SW480 (cell line): ENCODE data around the gene MTHFD1L.
"Not testable (repeated sequence)": the region's sequence is repeated elsewhere in the genome, so short reads cannot be mapped to it uniquely, and the experiment has no call there.

ENCODE experiments used
- DNase-seq: peaks from one replicate; pipeline ENCODE4 v3.0.0-alpha.2; 2016; ENCODE audit warnings: low spot score

The MTHFD1L gene

DNA sequence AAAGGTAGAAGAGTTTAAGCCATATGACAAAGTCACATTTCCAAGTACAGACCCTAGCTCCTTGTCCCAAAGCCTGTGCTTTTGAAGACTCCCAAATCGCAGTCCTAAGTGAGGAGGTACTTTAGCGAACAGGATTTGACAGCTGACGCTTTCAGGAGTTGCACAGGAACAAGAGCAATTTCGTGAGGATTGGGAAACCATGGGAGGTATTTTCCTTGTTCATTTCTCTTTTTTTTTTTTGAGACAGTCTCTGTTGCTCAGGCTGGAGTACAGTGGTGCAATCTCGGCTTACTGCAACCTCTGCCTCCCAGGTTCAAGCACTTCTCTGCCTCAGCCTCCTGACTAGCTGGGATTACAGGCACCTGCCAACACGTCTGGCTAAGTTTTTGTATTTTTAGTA lies 150.6 kb downstream of the MTHFD1L start:
- no peak for DNase-seq

DNA sequence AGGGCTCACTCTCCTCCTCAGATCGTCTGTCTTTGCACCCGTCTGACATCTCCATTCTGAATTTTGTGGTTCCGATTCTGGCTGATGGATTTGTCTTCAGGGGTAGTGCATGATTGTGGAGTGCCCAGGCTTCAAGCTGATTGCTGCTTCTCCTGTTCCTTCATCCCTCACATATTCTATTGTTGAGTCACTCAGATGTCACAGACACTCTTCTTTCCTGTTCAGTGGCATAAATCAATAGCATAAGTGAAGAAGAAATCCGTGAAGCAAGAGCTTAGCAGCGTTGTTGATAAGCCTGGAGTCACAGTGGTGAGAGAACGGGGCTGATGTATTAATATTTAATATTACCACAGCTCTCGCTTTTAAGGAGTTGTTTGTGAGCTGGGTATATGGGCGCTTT lies 152.5 kb downstream of the MTHFD1L start:
- DNase-seq: no peak

DNA sequence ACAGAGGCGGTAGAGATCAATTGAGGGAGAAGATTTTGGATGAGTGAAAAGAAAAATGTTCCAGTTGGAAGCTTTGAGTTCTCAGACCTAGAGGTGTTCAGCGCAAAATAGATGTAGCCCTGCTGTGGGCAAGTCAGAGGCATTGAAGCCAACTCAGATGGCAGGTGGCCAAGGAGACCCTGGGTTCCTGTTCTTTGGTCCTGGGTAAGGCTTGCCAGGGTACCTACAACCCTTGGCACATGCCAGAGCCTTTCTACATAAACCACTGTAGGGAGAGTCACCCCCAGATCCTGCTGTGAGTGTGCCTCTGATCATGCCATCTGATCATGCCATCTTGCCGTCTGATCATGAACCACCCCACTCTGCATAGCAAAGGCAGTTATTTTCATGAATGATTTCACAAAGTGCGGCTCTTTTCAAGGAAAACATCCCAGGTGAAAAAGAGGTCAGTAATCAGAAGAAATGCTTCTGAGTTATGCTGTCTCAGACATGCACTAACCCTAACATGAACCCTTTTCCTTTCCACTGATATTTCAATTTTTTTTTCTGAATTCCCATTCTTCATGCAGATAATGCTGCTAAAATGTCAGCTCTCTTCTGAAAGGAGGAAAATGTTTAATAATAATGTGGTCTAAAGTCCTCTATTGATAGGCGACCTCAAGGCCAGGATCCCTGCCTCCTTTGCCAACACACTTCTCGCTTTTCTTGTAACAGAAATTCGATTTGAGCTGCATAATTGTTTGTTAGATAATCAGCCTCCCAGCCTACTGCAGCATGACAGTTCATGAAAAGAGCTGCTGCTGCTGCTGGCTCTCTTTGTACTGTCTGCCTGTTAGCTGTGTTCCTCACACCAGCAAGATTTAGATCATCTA lies 153.6 kb downstream of the MTHFD1L start:
- no peak for DNase-seq

DNA sequence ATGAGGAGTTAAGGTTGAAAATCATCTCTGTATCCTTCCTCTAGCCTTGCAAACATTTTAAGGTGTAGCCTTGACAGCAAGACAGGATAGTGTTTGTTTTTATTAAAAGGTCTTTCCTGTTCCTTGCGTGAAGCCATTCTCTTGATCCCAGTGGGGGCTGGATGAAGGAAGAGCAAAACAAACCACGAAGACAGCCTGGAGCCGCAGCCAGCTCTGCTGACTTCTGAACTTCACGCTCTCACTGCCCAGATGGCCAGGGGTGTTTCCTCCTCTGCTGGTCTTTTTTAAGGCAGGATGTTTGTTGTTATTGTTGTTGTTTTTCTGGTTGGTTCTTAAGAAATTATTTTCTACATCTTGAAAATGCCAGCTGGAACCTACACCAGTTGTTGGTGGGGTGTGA lies 156.4 kb downstream of the MTHFD1L start:
- no peak for DNase-seq

DNA sequence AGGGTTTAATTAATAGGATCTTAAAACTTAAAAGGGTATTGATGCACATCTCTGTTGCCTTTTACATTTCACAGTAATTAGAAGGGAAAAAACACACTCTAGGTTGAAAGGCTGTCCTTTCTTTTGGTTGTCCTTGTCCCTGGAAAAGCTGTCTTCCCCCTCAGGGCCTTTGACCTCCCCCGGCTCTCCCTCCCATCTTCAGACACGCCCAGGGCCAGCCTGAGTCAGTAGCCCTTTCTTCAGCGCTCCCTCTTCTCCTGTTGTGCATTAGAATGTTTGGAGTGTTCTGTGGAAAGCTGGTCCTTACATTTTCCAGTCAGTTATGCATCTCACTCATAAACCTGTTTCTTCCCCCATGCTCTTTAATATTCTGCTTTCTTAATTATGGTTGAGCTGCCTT lies 157.0 kb downstream of the MTHFD1L start:
- DNase-seq: no peak

DNA sequence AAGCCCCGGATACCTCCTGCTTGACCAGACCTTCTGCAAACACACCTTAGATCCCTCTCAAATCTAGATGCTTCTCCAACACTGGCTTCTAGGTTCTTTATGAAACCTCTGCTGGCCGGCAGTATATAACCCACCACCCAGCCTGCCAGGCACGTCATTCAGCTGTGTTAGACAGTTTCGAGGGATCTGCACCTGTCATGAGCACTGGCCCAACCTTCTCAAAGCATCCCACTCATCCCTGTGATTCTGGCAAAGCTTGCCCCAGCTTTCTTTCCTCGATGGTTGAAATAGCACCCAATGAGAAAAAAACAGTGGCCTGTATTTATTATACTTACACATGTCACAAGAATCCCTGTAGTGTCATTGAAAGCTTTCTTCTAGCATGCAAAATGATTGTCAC lies 157.8 kb downstream of the MTHFD1L start:
- DNase-seq: no peak

DNA sequence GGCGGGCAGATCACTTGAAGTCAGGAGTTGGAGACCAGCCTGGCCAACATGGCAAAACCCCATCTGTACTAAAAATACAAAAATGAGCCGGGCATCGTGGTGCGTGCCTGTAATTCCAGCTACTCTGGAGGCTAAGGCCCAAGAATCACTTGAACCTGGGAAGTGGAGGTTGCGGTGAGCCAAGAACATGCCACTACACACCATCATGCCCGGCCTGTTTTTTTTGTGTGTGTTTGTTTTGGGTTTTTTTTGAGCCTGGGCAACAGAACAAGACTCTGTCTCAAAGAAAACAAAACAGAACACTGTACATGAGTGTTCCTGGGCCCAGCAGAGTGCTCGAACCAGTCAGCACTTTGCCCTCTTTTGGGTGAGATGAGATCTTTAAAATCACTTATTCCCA lies 159.1 kb downstream of the MTHFD1L start:
- no peak for DNase-seq

DNA sequence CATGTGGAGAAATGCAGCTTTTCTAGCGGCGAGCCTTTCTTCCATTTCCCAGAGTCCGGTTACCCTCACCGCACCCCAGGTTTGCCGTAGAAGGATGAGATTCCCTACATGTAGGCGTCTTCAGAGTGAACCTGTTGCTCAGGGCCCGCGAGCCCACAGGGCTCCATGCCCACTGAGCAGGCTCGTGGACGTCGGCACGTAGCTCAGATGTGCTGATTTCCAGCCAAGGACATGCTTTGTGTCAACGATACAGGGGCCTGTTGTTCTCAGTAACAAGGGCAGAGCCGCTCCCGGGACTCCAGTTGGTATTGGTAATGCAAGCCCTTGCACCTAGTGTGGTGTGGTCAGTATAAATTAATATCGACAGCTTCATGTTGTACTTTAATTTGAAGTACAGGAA lies 159.6 kb downstream of the MTHFD1L start:
- no peak for DNase-seq

DNA sequence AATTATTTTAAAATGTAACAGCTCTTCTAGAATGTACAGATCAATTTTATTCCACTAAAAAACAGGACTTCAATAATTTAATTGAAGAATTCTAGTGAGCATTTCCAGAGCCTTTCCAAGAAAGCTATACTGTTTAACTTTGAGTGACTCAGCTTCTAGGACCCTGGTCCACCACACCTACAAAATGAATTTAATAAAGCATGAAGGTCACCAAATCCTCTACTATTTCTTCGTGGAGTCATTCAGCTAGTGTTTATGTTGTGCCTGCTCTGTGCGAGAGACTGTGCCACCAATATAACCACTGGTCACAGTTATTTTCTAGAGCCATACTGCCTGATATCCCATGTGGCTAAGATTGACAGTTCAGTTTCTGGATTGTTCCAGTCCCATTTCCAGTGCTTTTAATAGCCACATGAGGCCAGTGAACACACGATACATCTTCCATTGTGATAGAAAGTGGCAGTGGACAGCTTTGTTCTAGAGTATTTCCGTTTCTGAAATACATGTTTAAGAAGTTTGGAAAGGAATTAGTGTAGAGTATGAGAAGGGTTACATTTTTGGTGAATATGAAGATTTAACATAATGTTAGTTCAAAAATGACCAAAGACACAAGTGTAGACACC lies 160.7 kb downstream of the MTHFD1L start:
- no peak for DNase-seq

DNA sequence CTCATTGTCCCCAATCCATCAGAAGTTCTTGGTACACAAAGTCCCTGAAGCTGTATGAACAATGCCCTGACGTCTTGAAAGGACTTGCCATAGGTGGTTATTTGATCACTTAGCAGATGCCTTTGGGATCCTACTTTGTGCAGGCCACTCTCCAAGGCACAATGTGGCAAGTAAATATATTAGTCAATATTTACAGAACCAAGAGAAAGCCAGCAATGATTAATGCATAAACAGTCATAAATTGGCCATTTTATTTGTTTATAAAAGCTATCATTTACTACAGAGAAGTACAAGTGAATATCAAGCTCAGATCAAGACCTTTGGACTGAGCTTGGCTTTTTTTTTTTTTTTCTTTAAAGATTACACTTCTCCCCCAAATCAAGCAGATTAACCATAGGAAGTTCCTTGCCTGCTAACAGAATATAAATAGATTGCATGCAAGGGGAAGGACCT lies 161.8 kb downstream of the MTHFD1L start:
- DNase-seq: no peak

DNA sequence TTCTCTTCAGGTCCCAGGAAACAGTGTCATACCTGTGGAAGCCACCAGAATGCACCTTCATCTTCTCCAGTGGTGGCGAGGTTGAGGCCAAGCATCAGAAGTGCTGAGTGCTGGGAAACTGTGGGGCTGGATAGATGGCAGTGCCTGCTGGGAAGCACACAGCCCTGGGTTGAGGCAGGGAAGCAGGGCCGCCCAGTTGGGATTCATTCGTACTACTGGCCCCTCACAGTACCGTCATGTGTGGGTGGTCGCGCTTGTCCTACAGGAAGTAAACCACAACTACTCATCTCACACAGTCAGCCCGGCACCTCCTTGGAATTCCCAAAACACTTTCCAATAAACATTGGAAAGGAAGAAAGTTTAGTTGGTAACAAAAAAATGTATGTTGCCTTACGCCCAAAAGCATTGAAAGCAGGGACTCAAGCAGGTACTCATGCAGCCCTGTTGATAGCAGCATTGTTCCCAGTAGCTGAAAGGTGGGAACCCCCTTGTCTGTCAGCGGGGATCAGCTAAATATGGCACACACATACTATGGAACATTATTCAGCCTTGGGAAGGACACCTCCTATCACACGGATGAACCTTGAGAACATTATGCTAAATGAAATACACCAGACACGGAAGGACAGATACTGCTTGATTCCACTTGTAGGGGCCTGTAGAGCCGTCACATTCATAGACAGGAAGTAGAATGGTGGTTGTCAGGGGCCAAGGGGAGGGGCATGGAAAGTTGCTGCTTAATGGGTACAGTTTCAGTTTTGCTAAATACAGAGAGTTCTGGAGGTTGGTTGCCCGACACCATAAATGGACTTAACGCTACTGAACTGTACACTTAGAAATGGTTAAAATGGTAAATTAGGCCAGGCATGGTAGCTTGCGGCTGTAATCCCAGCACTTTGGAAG lies 162.7 kb downstream of the MTHFD1L start:
- DNase-seq: no peak

DNA sequence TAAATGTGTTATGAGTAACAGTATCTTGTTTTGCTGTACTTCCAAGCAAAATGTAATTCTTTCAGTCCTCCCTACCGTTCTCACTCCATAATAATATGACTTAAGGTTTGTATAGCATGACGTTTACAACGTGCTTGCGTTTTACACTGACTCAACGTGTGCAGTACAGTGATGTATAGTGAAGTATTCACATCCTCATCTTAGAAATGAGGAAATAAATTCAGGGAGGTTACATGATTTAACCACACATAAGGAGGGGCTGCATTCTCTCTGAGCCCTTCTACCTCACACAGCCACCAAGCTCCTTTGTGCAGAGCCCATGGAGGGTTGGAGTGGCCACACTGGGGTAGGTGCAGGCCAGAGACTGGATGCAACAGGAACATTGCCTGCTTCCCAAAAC lies 164.5 kb downstream of the MTHFD1L start:
- no peak for DNase-seq

DNA sequence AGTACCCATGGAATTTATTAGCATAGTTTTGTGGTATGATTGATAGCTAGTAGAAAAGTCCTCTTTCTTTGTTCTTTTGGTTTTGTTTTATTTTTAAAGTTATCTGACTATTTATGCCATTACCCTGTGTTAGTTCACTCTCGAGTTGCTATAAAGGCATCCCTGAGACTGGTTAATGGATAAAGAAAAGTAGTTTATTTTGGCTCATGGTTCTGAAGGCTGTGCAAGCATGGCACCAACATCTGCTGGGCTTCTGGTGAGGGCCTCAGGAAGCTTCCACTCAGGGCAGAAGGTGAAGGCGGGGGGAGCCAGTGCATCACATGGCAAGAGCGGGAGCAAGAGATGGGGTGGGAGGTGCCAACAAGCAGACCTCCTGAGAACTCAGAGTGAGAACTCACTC lies 166.5 kb downstream of the MTHFD1L start:
- no peak for DNase-seq

DNA sequence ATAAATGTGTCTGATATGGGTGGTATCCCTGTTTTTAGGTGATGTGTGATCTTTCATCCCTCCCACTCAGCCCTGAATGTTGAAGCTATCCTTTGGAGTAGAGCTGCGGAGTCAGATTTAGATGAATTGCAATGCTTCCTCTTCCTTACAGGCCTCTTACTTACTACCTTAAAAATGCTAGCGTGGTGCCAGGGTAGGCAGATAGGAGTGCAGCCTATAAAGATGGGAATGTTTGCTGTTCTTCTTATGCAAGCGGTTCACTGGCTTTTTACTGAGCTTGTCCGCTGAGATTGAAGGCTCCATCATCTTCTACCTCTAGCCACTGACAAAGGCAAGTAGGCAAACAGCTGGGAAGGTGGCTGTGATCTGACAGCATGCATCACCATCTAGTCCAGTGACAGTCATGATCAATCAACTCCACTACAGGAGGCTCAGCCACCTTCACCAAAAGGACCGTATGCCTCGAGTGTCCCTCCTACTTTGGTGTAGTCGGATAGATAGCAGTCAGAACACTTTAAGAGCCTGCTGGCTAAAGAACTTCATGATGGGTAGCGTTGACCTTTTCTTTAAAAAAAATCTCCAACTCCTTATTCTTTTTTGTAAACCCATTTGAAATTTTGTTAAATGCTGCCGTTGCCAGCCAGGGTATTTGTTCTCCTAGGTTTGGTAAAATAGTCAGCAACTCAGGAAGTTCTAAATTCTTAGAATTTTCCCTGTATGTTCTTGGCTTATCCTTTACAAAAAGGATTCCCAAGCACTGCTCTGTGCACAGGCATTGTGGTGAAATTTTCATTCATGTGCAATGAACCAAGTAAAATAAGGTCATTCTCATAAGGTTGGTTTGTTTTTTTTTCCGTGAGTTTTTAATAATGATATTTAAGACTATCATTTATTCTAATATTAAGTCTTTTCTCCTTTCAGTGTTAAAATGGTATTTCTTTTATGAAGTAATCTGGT lies 169.6 kb downstream of the MTHFD1L start:
- no peak for DNase-seq

DNA sequence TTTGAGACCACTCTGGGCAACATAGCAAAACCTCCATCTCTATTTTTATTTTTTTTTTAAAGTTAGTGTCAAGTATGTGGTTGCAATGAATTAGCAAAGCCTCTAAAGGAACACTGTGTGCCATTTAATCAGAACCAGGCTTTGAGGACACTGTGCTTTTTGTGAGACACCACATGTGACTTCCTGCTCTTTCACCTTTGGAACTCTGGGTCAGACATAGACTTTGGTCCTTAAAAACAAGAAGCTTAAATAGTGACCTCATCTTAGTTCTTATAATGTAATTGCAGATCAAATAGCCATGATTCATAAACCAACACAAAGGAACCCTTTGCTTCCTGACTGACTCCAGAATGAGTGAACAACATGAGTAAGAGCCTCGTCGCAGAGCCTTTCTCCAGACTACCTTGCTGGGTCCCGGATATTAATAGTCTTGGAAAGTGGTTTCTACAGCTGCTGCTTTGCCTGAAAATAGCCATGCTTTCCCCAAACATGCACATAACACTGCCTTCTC lies 170.8 kb downstream of the MTHFD1L start:
- DNase-seq: peak; percentile 90

DNA sequence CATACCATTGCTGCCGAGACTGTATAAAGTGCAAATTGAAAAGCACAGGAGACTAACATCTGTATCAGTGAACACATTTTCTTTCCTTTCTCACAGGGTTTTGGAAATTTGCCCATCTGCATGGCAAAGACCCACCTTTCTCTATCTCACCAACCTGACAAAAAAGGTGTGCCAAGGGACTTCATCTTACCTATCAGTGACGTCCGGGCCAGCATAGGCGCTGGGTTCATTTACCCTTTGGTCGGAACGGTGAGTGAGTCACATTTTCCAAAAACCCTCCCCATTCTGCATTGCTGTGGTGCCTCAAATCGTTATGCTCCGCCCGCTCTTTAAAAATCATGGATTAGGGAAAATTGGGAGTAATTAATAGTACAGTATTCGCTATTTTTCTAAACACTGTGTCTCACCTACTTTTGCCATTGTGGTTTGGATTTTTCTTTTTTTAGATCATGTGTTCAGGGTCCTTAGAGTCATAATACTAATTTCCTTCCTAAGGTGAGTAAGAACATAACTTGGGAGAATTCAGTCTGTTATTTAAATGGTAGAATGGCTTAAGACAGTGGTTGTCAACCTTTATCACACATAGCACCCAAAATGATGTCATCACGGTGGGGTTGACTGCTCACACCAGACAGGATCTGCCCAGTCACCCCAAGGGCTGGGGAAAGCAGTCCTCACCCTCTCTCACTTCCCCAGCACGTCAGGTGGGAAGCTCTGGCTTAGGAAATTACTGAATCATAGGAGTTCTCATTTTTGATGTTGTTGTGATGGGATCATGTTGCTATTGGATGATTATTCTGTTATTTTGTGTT lies 171.6 kb downstream of the MTHFD1L start:
- DNase-seq: peak; percentile 23

DNA sequence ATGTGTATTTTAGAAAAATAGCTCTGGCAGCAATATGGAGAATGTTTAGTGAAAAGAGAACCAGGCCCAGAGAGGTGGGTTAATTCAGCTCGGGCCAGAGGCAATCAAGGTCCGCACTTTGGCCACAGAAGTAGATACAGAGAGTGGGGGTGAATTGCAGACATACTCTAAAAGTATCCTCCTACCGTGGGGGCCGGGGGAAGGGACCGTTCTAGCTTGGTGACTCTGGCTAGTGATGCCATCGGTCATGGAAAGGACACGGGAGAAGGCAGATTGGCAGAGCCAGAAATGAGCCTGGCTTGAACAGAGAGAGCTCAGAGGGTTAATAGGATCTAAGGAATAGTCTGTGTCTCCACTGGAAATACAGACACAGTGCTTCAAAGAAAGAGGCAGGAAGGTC lies 173.1 kb downstream of the MTHFD1L start:
- DNase-seq: no peak

DNA sequence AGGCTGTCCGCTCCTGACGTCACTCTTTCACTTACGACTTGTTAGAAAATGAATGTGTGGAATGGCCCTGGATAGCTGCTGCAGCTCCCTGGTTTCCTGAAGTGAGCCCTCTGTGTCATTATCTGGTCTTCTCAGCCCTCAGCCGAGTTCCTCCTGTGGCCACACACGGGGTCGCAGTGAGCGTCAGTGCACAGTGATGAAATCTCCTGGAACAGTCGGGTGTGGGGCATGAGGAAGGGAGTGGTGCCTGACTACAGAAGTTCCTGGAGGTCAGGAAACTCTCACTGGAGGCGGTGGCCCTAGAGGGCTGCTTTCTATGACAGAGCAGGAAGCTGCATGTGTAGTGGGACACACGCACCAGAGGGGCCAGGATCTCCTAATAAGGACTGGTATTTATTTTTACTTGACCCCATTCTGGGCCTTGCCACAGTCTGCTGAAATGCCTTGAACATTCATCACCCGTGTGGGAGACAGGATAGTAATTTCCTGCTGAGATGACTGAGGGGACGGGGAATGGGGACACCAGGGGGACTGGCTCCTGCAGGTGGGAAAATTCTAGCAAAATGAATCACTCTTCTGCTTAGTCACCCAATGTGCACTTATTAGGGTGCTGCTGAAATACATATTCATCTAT lies 175.5 kb downstream of the MTHFD1L start:
- DNase-seq: peak; percentile 87

DNA sequence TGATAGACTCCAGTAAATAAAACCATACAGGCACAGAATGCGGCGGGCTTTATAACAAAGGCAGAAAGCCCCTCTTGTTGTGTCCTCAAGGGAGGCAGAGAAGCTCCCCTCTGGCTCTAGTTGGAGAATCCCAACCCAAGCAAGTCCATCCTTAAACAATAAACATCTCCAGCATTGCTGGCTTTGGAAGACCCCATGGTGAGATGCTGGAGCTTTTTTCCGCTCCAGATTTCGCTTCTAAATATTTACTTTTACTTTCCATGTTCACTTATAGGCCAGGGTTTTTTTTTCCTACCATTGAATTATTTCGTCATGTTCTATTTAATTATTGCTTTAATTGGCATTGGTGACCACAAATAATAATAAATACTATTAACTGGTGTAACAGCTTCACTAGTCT lies 176.2 kb downstream of the MTHFD1L start:
- DNase-seq: no peak

DNA sequence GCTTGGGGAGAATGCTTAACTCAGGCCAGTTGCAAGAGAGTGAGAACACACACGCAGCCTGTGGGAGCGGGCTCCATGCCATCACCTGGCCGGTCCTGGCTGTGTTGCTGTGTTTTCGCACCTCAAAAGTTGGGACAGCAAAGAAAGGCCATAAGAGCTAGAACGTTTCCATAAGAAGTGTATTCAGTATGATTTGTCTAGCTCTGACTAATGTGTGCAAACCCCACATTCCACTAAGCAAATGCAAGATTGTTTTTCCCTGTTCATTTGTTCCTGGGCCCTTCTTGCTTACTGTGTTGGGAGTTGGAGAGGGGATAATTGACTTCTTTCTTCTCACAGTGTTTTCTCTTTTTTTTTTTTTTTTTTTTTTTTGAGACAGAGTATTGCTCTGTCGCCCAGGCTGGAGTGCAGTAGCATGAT lies 177.4 kb downstream of the MTHFD1L start:
- DNase-seq: not testable (repeated sequence)
